Right cardiac atrium (tissue), 5 donors: ENCODE data around the gene PLXNA1. TPM values are rescaled to one million over a fixed set of nuclear protein-coding genes. Genes with fewer than 3 reads are reported as not detected.

Experiments
- ATAC-seq, 2 donors: fragments of 200-7000 bp; cut with Tn5 transposase; one replicate each; pipeline versions ENCODE4 v1.8.0 to v1.9.1; 2020; ENCODE audit warnings: moderate library complexity in 2 of 2, mild to moderate bottlenecking in 1 of 2
- DNase-seq, 3 donors: peaks; one replicate each; pipeline ENCODE4 v3.0.0-alpha.2; 2020
- H3K27ac ChIP-seq: one replicate; pipeline ENCODE4 v1.5.1; 2013; ENCODE audit warnings: mild to moderate bottlenecking, low read length, control low read depth, moderate library complexity
- H3K27me3 ChIP-seq: one replicate; pipeline ENCODE4 v1.6.1; 2013; ENCODE audit not compliant: control insufficient read depth, insufficient read depth
- H3K4me1 ChIP-seq: one replicate; pipeline ENCODE4 v1.6.1; 2013; ENCODE audit warnings: low read length; ENCODE audit not compliant: control insufficient read depth, insufficient read depth
- H3K4me3 ChIP-seq: one replicate; pipeline ENCODE4 v1.5.1; 2013; ENCODE audit warnings: low read length, control low read depth
- H3K9me3 ChIP-seq: one replicate; pipeline ENCODE4 v1.6.1; 2013; ENCODE audit warnings: low read length; ENCODE audit not compliant: control insufficient read depth
- WGBS: extraction: QIAGEN DNeasy Blood & Tissue Kit; methylation state at CpG from one replicate; pipeline ENCODE4 v1.1.7; 2013; 5-methylcytosine and 5-hydroxymethylcytosine counted together
- intact Hi-C, 4 donors: fragments of 100-400 bp; cut with DNase I; formaldehyde crosslinking; loops; one replicate each; pipeline versions ENCODE4 v1.11.0 to v1.14.0; 2022 to 2023
- polyA plus RNA-seq: library from polyadenylated mRNA; stranded (reverse); fragments of 200-250 nt; gene quantifications from one replicate; pipeline ENCODE4 v1.2.3, GENCODE V29; 2013
- total RNA-seq, 4 donors: library from RNA; stranded (reverse); fragmentation: NEBNext Ultra II Directional; extraction: Animal tissue kit (Norgen Biotek cat#: 25700); gene quantifications; one replicate each; pipeline ENCODE4 v1.2.1, GENCODE V29; 2021
- donor health status: healthy with polysubstance abuse.
- donor health status: DM: no; HTN: yes; CAD: no.
- donor health status: DM: no; HTN: no; CAD: no.
- donor health status: DM: no; HTN: yes; CAD: no; lungs with severe emphysema.
- donor health status: DM: yes; HTN: yes; CAD: no.

PLXNA1 gene
- total and polyA plus RNA-seq, 5 donors = 9.9 to 17.8 (median 13.6) TPM

DNA sequence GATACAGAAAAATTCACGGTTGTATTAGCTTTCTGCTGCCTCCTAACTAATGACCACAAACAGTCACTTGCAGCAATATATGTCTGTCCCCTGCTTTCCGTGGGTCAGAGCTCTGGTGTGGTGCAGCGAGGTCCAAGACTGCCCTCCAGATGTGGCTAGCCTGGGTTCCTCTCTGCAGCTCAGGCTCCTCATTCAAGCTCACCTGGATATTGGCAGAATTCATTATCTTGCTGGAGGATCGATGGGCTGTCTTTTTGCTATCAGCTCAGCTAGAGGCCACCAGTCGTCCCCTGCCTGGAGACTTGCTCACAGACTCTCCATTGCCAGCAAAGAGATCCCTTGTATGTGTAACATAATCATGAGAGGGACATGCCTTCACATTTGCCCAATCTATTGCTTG lies 12.8 kb upstream of the PLXNA1 start:
- no peak for ATAC-seq
- Histone ChIP-seq H3K4me1 (no peaks in the 10 kb centered on the region), H3K27ac (no peak overlapping the region), H3K4me3 (no peak overlapping the region), H3K27me3 (no peaks in the 10 kb centered on the region), H3K9me3 (no peaks in the 10 kb centered on the region)
- DNase-seq = no peak
- intact Hi-C loops = no loop called here
- WGBS = 70% methylated on average over 5 of the region's 5 CpGs

DNA sequence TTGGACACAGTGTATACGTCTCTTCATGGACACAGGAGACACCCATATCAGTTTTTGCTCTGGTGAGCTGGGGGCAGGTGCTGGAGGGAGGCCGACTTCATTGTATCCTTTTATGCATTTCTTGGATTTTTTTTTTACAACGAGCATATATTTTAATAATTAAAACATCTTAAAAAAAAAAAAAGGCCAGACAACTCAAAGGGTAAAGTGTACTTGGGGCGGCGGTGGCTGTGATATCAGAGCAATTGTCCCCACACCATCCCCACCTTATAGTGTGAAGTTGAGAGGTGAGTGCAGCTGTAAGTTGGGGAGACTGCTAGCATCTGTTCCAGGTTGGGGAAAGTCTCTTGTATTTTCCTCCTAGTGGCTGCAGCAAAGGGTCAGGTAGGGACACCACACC lies 12.0 kb upstream of the PLXNA1 start:
- WGBS = 83% methylated on average over 5 of the region's 5 CpGs
- Histone ChIP-seq H3K27ac (no peak overlapping the region), H3K9me3 (no peaks in the 10 kb centered on the region), H3K4me1 (no peaks in the 10 kb centered on the region), H3K27me3 (no peaks in the 10 kb centered on the region), H3K4me3 (no peak overlapping the region)
- intact Hi-C loops = no loop called here
- ATAC-seq (no peak), DNase-seq (no peak)

DNA sequence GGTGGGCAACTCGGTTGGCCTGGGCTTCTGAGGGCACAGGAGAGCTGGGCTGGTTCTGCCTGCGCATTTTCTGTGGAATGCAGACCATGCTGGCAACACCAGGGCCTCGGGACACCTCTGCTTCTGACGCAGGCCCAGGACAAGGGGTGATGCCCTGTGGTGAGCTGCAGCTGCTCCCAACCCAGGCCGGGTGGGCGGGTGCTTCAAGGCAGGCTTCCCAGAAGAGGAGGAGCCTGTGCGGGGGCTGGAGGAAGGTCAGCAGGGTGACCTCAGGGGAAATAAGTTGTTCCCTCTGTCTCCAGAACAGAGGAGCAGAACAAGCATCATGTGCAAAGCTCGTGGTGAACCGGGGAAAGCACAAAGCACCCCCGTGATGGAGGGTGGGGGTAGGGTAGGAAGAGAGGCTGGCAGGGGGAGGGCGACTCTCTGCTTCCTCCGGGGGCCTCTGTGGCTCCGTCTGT lies 11.0 kb upstream of the PLXNA1 start:
- Histone ChIP-seq H3K9me3 (no peaks in the 10 kb centered on the region), H3K27ac (no peak overlapping the region), H3K4me1 (no peaks in the 10 kb centered on the region), H3K27me3 (no peaks in the 10 kb centered on the region), H3K4me3 (no peak overlapping the region)
- 44% methylated on average over 13 of the region's 13 CpGs for WGBS
- DNase-seq (peak; percentile 78 to 90 (median 87)), ATAC-seq (peak; percentile 79 to 82)
- intact Hi-C loops = no loop called here

DNA sequence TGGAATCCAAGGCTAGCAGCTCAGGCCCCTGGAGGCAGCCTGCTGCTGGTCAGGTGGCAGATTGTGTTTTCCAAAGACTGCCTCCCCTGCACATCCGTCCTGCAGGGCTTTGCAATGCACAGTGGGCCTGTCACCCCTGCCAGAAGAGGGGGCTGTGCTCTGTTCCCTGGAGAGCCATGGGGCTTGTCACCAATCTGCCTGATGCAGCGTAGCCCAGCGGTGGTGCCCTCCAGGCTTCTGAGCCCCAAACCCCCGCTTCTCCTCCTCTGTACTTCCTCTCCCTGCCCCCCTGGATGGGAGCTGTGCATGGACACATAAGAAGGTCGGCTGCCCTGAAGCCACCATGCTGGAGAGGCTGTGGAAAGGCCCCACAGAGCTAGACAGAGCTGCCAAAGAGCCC lies 10.0 kb upstream of the PLXNA1 start:
- Histone ChIP-seq H3K4me3 (no peak overlapping the region), H3K27me3 (no peaks in the 10 kb centered on the region), H3K27ac (no peak overlapping the region), H3K4me1 (no peaks in the 10 kb centered on the region), H3K9me3 (no peaks in the 10 kb centered on the region)
- ATAC-seq (no peak), DNase-seq (peak in 1 of 3 donors; percentile 30)
- intact Hi-C loops = no loop called here
- WGBS = 89% methylated on average over 5 of the region's 5 CpGs

DNA sequence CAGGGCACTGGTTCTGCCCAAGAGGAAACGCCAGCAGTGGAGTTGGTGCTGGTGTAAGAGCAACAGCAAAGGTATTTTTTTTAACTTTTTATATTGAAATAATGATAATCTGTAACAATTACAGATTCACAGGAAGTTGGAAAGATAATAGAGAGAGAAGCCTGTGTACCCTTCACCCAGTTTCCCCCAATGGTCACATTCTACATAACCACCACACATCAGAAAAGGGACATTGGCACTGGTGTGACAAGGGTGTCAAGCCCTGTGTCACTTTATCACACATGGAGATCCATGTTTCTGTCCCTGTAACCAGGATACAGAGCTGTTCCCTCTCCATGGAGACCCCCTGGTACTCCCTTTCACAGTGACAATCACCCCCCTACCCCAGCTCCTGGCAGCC lies 9.1 kb upstream of the PLXNA1 start:
- DNase-seq (no peak), ATAC-seq (no peak)
- Histone ChIP-seq H3K27ac (no peak overlapping the region), H3K4me3 (no peak overlapping the region), H3K4me1 (no peaks in the 10 kb centered on the region), H3K27me3 (no peaks in the 10 kb centered on the region), H3K9me3 (no peaks in the 10 kb centered on the region)
- intact Hi-C loops = no loop called here
- 93% methylated on average over 1 of the region's 1 CpG for WGBS

DNA sequence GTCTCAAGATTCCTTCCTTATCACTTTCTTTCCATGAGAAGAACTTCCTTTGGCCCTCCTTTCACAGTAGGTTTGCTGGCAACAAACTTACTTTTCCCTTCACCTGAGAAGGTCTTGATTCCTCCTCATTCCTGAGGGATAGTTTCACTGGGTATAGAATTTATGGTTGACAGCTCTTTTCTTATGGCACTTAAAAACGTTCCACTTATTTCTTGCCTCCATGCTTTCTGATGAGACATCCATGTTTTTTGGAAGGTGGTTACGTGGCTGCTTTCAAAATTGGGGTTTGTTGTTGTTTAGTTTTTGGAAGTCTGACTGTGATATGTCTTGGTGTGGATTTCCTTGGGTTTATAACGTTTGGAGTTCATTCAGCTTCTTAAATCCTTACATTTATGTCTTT lies 8.2 kb upstream of the PLXNA1 start:
- H3K27me3 ChIP-seq = no peaks in the 10 kb centered on the region
- H3K27ac ChIP-seq = no peak overlapping the region
- no peaks in the 10 kb centered on the region for H3K9me3 ChIP-seq
- no peaks in the 10 kb centered on the region for H3K4me1 ChIP-seq
- no peak for ATAC-seq
- no peak for DNase-seq
- no peak overlapping the region for H3K4me3 ChIP-seq
- intact Hi-C loops = no loop called here
- 75% methylated on average over 3 of the region's 3 CpGs for WGBS

DNA sequence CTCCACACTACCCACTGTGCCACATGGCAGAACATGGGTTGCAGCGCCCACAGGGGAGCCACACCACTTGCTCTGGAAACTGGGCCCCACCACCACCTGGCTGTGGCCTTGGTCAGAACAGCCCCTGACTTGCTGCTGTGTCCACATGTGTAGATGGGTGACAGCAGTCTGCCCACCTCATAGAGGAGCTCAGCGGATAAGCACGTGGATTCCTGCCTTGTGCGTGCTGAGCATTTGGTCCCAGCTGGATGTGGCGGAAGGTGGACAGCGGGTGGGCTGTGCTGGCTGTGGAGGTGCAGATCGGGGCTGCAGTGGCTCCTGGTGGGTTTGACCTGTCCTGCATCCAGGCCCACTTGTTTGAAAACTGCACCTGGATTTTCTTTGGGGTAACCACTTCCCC lies 6.0 kb upstream of the PLXNA1 start:
- Histone ChIP-seq H3K27ac (no peak overlapping the region), H3K4me3 (no peak overlapping the region), H3K27me3 (no peaks in the 10 kb centered on the region), H3K9me3 (no peaks in the 10 kb centered on the region), H3K4me1 (no peaks in the 10 kb centered on the region)
- DNase-seq = peak in 2 of 3 donors; percentile 28 to 40
- intact Hi-C loops = no loop called here
- 92% methylated on average over 7 of the region's 7 CpGs for WGBS
- ATAC-seq = no peak

DNA sequence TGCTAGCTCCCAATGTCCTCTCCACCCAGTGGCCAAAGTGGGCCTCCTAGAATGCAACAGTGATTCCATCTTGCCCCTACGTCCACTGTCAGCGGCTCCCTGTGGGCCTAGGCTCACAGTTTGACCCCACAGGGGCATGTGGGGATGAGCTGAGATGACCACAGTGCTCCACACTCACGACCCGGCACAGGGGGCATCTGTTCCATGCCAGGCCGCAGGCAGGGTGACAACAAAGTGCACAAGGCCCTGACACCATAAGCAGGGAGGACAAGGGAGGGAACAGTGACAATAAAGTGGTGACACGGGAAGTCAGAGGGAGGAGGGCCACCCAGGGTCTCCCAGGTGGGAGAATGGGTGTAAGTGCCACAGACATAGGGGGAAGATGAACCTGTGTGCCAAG lies 5.1 kb upstream of the PLXNA1 start:
- WGBS = 79% methylated on average over 6 of the region's 6 CpGs
- no peaks in the 10 kb centered on the region for H3K9me3 ChIP-seq

DNA sequence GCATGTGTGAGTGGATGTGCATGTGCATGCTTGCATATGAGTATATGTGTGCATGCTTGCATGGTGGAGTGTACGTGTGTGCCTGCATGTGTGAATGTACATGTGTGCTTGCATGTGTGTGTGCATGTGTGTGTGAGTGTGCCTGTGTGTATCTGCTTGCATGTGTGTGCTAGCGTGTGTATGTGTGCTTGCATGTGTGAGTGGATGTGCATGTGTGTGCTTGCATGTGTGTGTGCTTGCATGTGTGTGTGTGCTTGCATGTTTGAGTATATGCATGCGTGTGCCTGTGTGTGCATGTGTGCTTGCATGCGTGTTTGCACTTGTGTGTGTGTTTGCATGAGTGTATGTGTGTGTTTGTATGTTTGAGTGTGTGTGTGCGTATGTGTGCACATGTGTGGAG lies 4.6 kb upstream of the PLXNA1 start:
- 89% methylated on average over 5 of the region's 5 CpGs for WGBS
- no peak for ATAC-seq
- Histone ChIP-seq H3K27me3 (no peaks in the 10 kb centered on the region), H3K4me3 (no peak overlapping the region), H3K4me1 (no peaks in the 10 kb centered on the region), H3K27ac (no peak overlapping the region), H3K9me3 (no peaks in the 10 kb centered on the region)
- intact Hi-C loops = no loop called here
- DNase-seq = no peak

More for the DNA sequence above, 5.1 kb upstream of the PLXNA1 start:
- ATAC-seq = no peak
- peak in 2 of 3 donors; percentile 9 to 33 for DNase-seq
- H3K4me3 ChIP-seq = no peak overlapping the region
- H3K27ac ChIP-seq = no peak overlapping the region
- intact Hi-C loops = no loop called here
- H3K27me3 ChIP-seq = no peaks in the 10 kb centered on the region
- no peaks in the 10 kb centered on the region for H3K4me1 ChIP-seq

DNA sequence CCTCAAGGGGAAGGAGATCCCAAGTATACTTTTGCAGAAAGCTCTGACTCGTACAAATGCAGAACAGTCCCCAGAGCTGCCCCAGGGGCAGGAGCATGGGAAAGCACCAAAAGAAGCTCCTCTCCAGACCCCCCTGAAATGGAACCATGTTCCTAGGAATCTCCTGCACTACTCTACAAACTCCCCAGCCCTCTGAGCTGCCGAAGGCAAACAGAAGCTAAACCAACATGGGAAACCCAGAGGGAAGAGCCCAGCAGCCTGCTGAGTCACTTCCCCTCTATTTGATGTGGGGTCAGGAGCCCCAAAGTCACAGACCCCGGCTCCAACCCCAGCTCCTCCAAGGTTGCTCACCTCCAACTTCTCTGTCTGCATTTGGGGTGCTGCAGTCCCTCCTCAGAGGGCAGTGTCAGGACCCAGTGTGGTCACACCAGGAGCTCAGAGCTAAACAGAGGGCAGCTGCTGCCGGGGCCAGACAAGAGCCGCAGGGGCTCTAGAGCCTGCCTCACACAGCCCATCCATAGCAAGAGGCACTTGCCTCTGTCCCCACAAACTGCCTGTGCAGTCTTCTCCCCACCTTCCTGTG lies 3.8 kb upstream of the PLXNA1 start:
- H3K9me3 ChIP-seq = no peaks in the 10 kb centered on the region
- intact Hi-C loops = no loop called here
- WGBS = 54% methylated on average over 5 of the region's 5 CpGs

DNA sequence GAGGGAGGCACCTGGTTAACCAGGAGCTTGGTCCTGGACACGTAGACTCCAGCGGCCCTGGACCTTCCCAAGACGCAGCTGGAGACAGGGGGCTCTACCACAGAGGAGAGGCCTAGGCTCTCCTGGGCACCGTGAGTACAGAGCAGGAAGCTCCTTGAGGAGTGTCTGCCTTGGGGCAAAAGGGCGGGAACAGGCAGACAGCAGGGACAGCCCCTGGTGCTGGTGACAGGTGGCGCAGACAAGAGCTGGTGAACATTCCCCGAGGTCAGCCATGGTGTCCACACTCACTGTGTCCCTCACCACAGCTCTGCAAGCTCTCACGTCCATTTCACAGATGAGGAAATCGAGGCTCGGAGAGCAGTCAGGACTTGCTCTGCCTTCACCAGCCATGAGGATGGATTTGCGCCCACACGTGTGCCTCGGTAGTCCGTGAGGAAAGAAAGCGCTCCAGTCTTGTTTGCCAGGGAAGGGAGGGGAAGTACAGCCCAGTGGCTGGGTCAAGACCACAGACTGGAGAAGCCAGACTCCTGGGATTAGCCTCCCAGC lies 2.6 kb upstream of the PLXNA1 start:
- intact Hi-C loops = loop anchor here (5.0 to 10.0 kb wide), 4 partner anchors 228 to 474 kb away; no protein-coding TSS in a partner anchor
- no peak overlapping the region for H3K27ac ChIP-seq
- H3K4me1 ChIP-seq = peaks cover 3% of the 10 kb centered on the region
- H3K27me3 ChIP-seq = no peaks in the 10 kb centered on the region
- WGBS = 86% methylated on average over 15 of the region's 15 CpGs
- no peaks in the 10 kb centered on the region for H3K9me3 ChIP-seq
- ATAC-seq = no peak
- peak in 2 of 3 donors; percentile 18 to 34 for DNase-seq
- H3K4me3 ChIP-seq = no peak overlapping the region

More for the DNA sequence above, 3.8 kb upstream of the PLXNA1 start:
- Histone ChIP-seq H3K4me3 (no peak overlapping the region), H3K27ac (no peak overlapping the region), H3K27me3 (no peaks in the 10 kb centered on the region), H3K4me1 (no peaks in the 10 kb centered on the region)
- ATAC-seq (no peak), DNase-seq (peak in 2 of 3 donors; percentile 13 to 33)
